UCSD-AML1 (cell line): ENCODE measurements around the gene GAS2.
A peak's percentile ranks its signal among the peaks of the same experiment; 100 is the strongest.

Source experiments
- DNase-seq: peaks from one replicate; lab custom pipeline; 2025; ENCODE audit not compliant: unreplicated experiment; lab: John Stamatoyannopoulos, UW

The GAS2 gene

DNA sequence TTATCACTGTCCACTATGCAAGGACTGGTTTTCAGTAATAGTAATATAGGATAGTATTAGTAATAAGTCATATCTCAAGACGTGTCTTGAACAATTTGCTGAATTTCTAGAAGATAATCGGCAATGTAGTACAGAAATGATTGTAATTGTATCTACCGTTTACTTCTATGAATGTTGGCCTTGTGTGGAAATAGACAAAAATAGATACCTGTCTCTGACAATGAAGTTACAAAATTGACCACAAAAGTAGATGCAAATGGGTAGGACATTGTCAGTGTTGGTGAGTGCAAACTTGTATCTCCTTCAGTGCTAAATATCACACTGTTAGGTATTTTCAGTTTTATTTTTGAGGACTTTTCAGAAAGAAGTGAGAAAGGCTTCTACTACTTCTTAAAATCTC is 120.1 kb downstream of the GAS2 start:
- no peak for DNase-seq

DNA sequence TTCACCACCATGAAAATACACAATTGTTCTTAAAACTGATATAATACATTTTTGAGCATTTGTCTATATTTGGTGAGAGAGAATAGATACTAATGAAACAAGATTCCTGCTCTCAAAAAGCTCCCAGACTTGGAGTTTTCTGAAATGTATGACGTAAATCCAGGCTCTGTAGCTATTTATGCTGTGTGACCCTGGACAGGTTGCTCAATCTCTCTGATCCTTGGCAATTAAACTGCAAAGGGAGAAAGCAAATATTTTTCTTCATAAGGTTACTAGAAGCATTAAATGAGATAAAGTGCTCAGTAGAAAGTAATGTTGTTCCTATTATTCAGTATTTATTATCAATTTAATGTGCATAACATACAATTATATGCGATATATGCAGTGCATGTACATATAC is 120.6 kb downstream of the GAS2 start:
- DNase-seq = no peak

DNA sequence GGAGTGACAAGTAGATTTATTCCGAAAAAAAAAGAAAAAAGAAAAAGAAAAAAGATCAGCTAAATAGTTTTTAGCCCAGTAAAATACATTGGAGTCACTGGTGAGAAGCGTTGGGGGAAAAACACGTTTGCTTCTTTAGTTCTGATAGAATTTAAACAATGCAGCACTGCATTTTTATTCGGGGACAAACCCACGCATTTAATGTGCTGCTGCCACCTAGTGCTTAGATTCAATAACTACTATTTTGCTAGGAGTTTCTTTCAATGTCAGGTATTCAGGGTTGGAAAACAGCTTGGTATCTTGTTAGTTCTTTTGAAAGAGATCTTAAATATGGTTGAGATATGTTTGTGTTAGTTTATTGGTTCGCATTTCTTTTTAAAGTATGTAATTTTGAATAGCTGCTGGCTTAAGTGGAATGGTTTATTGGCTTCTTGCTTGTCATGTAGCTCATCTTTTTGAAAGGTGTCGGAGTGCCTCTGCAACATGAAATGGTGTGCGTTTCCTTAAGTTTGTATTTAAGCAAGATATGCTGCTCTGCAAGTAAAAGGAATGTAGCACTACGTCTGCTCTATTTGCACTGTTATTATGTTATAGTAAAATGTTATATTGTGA is 121.2 kb downstream of the GAS2 start:
- DNase-seq = no peak

DNA sequence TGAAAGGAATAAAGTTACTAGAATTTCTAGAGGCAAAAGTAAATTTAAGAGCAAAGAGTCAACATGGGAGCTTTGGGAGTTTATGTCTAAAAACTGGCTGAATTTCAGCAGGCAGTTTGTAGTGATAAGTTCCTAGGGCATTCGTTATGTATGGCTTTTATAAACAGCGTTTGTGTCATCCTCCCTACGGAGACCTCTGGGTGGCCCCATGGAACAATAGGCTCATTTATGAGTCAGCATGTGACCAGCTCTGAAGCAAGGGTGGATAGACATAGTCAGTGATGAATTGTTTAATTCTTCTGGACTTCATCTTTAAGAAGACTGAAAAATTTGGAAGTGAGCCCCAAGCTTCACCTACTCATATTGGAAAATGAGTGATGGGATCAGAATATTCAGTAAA is 126.1 kb downstream of the GAS2 start:
- peak; percentile 12 for DNase-seq

DNA sequence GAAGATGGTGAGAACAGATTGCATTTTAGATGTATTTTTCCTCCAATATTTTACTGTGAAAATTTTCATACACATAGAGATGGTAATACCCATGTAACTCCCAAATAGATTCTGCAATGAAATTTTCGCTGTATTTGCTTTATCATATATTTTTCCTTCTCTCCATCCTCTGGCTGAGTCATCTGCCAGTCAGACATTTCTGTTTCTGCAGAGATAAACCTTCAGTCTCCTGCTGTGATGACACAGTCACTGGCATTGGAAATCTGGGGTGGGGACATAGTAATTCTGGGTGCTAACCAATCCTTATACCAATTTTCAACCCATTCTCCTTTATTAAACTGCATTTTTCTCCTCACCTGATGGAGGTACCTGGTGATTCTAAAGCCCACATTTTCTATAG is 129.5 kb downstream of the GAS2 start:
- no peak for DNase-seq

DNA sequence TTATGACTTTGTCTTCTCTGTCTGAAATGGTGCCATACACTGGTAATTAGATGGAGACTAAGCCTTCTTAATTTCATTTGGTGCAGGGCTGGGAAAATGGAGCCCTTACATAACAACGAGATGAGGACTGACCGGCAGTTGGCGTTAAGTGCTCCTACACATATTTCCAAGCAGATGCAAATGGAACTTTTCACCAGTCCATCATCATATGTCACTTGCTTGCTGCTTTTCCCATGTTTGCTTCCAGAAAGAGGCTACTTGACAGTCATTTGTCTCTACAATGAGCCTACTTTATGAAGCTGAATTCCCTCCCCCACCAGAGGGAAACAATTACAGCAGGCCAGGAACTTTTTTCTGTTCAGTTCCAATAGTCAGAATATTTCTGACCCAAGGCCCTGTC is 130.6 kb downstream of the GAS2 start:
- no peak for DNase-seq

DNA sequence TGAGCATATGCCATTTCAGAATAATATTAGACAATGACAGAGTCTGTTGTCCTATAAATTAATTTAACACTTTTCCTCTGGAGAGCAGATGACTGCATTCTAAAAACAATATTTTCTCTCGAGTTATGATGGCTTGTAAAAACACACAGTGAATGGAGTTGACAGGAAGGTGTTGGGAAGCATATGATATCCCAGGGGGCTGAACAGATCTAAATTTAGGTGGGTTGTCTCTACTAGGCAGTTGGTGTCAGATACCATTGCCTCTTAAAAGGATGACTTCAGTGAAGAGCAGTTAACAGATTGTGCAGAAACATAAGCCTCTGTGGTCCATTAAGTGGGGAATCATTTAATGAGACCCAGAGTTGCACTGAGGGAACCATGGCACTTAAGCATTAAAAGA is 132.5 kb downstream of the GAS2 start:
- DNase-seq = no peak

DNA sequence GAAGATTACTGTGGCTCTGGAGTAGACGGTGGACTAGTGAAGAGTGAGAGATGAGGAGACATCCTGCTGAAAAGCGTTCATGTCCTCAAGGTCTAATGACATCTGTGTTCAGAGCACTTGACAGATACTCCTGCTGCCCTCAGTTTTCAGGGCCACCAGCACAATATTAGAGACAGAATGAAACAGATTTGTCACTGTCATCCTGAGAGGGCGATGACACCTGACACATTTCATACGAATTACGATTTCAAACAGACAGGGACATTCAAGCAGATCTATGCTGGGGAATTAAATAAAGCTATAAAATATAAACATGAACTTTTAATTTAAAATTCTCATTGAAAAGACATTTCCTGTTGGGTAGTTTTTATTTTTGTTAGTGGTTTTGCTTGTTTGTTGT is 134.1 kb downstream of the GAS2 start:
- DNase-seq = no peak

DNA sequence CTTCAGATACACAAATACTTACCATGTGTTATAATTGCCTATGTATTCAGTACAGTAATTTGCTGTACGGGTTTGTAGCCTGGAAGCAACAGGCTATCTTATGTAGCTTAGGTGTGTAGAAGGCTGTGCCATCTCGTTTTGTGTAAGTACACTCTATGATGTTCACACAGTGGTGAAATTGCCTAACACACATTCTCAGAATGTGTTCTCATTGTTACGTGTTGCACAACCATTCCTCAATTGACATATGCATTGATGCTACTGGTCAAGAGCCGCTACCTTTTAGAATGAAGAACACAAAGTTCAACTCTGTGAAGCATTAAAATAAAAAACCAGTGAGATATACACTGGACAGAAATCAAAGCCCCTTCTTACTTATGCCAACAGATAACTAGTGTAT is 136.4 kb downstream of the GAS2 start:
- no peak for DNase-seq

DNA sequence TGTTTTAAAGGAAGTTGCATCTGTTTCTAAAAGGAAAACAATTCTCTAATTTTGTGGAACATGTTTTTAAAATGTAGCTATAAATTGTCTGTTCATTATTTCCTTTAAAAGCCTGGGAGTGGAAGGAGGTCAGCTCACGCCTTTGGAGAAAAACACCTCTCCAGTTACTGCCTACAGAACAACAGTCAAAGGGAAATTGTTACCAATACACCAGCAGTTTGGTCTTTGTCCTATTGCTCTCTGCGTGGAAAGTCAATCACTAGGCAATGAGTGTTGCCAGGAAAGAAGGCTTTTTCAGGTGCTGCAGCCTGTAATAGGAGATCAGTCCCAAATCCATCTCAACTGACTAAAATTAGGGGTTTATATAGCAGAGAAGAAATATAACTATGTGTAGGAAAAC is 141.0 kb downstream of the GAS2 start:
- DNase-seq = no peak

DNA sequence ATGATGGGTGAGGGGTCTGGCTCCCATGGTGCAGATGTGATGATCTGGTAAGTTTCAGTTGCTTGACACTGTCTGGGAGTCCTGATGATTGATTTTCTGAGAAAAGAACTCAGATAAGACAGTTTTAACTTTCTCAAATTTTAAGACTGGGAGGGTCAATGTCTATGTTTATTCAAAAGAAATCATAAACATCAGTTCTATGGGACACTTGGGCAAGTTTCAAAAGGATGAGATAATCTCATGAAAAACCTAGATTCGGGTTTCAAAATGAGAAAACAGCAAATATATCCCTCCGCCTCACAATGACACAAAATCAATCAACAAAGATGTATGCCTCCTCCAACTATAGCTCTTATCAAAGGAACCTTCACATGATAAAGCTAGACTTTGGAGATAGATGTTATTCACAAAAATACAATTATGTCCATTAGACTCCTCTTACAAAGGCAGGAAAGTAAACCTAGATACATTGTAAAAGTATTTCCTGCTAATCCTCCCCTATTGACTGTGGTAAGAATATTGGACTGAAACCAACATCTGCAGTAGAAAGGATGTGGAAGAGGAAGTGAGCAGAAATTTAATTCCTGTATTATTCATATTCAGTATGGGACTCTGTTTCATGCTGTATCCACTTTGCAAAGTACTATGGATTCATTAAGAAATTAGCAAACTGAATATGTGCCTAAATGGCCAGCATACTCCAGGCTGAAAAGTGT is 141.6 kb downstream of the GAS2 start:
- no peak for DNase-seq

DNA sequence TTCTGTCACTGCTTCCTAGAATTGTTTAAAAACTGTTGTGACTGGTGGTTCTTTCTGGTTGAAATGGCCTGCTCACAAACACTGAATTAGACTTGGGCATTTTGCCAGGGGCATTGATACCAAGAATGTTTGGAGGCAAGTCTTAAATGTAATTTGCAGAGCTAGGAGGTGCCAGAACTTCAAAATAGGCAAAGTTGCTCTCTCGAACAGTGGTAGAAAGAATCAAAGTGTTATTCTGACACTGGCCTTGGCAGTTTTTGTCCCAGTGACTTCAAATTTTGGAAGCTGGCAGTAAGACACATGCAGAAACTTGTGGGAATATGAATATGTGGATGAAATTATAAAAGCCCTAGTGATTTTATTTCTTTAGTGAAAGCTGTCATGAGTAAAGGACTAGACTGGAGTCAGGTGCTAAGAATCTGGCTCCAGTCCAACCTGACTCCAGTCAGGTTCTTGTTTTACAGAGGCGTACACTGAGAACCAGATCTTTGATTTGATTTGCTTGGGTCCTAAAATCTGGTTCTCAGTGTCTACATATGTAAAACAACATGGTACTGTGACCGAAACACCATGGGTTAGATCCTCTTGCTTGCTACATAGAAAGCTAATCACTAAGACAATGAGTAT is 142.3 kb downstream of the GAS2 start:
- no peak for DNase-seq

DNA sequence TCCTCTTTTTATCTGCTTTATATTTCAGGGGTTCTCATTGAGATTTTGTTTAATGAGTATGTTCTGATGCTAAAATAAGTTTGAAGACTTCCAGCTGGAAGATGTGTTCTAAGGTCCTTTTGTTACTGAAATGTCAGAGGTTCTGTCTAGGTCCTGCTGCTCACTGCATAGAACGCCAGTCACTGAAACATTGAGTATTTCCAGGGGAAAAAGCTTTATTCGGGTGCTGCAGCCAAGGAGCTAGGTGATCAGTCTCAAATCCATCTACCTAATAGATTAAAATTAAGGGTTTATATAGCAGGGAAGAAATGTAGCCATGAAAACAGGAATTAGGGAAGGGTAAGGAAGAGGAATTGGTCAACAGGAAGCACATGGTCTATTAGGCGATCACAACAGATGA is 143.5 kb downstream of the GAS2 start:
- DNase-seq = no peak

DNA sequence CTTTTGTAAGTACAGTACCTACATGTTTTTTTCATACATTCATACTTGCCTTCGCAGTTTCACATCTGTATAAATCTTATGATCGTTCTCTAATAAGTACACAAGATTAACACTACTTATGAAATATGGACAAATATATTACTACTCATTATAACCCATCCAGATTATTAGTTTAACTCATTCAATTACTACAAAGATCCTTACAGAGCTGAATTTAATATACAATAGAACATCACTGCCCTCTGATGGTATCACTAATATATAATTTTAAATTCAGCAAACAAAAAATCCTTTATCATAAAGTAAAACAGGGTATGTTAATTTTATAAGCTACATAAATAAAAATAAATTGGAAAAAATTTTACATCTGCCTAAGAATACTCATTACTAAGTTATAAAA is 155.8 kb downstream of the GAS2 start:
- DNase-seq = no peak

DNA sequence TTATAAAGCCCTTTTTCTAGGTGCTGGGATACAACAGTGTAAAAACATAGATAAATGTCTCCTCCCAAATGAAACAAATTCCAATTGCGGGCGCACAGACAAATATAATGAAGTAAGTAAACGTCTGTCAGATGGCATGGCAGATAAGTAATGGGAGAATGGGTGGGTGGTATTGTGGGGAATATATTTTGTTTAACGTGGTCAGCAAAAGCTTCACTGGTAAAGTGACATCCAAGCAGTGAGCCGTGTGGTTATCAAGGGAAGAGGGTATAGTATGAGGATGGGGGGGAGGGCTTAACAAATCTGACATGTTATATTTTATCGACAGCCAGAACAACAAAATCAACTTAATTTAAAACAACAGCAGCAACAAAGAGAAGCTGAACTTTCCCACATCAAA is 162.0 kb downstream of the GAS2 start:
- no peak for DNase-seq

DNA sequence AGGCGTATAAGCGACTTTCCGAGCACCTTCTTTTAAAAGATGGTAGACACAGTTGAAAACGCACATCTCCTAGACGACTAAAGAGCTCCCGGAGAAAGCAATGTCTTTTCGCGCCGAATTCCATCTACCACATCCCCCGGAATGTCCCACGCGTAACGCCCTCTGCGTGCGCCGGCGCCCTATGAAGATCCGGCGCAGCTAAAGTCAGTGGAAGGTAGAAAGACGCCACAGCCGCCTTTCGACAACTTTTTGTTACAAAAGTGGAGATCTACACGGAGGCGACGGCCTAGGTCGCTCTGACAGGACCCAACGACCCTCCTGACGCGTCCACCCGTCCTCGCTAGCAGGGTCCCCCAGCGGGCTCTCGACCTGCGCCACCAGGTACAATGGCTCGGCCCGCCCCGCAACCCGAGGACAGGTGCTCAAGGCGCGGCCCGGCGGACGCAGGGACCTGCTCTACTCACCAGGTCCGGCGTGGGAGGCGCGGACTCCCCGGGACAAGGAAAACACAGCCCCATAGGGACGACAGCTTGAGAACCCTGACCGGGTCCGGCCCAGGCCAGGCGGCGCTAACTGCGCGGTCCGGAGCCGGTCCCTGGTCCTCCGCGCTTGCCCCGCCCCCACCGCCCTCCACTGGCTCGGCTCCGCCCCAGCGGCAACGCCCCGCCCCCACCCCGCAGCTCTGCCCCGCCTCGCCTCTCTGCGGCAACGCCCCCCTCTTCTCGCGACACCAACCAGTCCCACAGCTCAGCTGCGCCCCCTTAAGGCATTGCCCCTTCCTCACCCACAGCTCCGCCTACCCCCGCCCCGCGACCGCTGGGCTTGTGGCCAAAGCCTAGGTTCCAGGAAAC is 163.0 kb downstream of the GAS2 start, which contains the start of gene SVIP:
TSS of gene SVIP (minus strand) at position 571 of the 851 bp plus-strand sequence. CDS start at position 518, 53 bp downstream.
- DNase-seq = peak; percentile 97

DNA sequence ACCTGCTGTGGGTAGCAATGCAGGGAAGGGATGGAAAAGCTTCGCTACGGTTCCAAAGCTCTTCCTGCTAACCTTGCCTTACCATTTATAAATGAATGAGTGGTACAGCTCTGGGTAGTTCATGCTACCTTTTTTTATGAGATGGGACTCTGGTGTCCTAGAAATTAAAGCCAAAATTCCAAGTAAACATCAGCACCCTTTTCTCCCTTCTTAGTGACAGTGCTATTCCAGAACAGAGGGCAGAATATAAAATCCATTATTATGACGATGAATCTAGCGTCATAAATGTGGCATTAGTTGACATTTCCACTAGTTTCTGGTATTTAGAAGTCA is 163.6 kb downstream of the GAS2 start:
- no peak for DNase-seq

DNA sequence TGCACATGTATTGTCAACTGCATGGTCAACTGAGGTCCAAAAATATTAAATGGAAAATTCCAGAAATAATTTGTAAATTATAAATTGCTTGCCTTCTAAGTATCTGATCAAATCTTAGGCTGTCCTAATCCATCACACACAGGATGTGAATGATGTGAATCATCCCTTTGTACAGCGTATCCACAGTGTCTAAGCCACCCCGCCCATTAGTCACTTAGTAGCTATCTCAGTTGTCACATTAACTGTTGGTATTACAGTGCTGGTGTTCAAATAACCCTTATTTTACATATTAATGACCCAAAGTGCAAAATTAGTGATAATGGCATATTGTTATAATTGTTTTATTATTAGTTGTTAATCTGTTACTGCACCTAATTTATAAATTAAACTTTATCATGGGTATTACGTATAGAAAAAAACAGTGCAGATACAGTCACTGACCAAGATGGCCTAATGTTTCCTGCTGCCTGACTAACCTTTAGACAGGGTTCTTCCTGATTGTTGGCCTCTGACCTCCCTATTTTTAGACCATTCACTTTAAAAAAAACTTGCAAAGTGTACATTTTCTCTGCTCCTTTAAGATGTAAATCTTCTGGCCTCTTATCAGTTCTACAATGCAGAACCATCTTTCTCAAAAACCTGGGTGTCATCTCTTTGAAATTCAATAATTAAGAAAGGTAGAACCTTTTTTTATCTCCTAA is 166.1 kb downstream of the GAS2 start:
- no peak for DNase-seq

DNA sequence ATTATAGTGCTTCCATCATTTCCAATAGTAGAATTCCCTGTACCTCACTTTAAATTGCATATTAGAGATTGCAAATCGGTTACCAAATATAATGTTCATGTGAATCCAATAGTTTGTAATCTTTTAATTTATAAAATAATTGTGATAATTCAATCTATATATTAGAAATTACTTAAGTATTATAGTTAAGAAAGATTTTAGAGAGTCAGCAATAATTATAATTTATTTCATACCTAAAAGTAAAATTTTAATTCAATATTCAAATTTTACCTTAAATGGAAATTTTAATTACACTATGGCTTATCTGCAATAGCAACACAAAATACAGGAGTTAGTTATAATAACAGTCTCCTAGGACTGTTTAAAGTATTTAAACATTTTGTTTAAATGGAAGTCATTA is 180.3 kb downstream of the GAS2 start:
- no peak for DNase-seq

DNA sequence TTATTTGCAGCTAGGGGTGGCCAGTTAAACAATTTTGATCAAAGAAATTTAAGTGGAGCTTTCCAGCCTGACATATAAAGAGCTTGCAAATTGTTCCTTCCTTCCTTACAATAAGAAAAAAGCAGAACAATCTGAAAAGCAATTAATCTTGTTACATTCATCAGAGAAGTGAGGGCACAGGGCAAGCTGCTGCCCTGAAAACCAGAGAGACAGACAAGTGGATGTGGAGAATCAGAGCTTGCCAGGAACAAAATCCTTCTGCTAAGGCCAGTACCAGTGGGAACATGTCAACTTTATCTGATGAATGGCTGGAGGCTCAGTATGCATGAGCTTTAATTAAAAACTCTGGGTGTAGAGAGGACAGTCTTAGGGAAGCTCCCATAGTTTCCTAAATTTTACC is 185.1 kb downstream of the GAS2 start:
- no peak for DNase-seq

DNA sequence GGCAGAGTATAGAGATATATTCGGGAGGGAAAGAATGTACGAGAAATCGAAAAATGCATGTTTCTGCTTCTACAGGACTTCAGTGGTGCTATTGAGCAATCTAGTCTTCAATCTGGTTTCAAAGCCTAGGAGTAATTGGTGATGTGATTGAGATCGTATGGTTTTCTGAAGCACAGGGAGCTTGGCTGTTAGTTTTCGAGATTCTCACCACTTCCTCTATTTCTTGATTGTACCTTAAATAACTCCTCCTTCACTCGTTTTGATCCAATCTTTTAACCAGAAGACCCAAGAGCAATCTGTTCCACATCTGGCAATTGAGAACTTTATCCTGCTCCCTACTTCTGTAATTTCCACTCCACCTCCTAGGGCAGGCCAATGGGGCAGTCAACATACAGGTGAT is 193.3 kb downstream of the GAS2 start:
- no peak for DNase-seq
